GM13976 (cell line): ENCODE measurements around the gene CFAP54.

Source experiments
- DNase-seq: peaks from one replicate; pipeline ENCODE4 v3.0.0; 2012; ENCODE audit warnings: low spot score
- in situ Hi-C: fragments of 300-500 bp; cut with MboI; formaldehyde crosslinking; loops from one replicate; pipeline ENCODE4 v1.12.0; 2022; ENCODE audit warnings: low sequenced_read_pairs, mixed read lengths, inconsistent platforms; ENCODE audit not compliant: unreplicated experiment
- TF ChIP-seq, protein P1 (sequence below): IDR thresholded peaks from 2 replicates; pipeline ENCODE4 v1.5.1; 2012; ENCODE audit warnings: borderline replicate concordance, mild to moderate bottlenecking; ENCODE audit not compliant: insufficient read depth; ENCODE audit errors: extremely low read depth, missing control alignments, control extremely low read depth

The CFAP54 gene

DNA sequence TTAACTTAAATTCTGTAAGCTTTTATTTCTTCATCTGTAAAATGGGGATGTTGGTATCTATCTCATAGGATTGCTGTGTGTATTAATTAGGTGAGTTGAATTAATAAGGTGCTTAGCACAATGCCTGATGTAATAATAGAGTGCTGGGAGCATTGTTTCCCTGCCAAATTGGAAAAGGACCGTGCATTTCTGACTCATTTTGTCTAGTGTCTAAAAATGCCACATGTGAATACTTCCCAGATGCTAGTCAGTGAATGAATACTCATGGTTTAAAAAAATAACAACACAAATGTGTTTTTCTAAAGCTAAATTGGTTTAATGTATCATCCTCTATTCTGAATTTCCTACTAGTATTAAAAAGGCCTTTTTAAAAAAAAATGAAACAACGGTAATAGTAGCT, 372.3 kb downstream of the CFAP54 start:
- in situ Hi-C loops = no loop called here
- no peak for DNase-seq
- TF ChIP-seq, protein P1, sequence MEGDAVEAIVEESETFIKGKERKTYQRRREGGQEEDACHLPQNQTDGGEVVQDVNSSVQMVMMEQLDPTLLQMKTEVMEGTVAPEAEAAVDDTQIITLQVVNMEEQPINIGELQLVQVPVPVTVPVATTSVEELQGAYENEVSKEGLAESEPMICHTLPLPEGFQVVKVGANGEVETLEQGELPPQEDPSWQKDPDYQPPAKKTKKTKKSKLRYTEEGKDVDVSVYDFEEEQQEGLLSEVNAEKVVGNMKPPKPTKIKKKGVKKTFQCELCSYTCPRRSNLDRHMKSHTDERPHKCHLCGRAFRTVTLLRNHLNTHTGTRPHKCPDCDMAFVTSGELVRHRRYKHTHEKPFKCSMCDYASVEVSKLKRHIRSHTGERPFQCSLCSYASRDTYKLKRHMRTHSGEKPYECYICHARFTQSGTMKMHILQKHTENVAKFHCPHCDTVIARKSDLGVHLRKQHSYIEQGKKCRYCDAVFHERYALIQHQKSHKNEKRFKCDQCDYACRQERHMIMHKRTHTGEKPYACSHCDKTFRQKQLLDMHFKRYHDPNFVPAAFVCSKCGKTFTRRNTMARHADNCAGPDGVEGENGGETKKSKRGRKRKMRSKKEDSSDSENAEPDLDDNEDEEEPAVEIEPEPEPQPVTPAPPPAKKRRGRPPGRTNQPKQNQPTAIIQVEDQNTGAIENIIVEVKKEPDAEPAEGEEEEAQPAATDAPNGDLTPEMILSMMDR = no peak

DNA sequence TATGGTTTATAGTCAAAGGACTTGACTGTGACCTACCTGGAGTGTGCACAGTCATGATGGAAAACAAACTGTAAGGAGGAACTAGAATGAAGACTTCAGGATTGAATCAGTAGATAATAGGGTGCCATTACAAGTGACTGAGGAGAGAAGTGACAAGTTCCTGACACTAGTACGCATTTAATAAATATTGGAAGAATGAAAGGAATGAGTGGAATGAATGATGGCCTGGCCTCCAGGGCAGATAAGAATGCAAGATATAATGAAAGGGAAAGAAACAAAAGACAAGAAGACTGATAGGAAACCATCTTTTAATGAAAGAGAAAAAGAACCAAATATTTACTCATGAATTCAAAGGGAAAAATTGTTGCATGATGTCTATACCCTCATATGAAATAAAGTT, 372.9 kb downstream of the CFAP54 start:
- no peak for DNase-seq
- TF ChIP-seq, protein P1 = no peak
- in situ Hi-C loops = no loop called here

DNA sequence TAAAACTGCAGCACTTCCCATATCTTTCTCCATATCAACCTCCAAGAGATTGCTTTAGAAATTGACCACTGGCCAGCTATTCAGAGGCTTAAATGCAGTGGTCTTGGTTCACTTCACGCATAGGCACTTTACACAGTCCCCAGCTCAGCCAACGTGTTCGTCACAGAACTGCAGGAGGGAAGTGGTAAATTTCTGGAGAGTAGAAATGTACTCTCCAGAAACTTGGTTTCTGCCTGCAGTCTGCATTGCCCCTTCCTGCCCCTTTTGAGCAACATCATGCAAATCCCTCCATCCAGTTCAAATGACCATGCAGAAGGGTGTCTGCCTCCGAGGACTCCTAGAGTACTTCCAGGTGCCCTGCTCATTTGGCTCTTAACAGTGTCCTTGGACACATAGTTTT, 375.0 kb downstream of the CFAP54 start:
- in situ Hi-C loops = no loop called here
- TF ChIP-seq, protein P1 = no peak
- DNase-seq = no peak

DNA sequence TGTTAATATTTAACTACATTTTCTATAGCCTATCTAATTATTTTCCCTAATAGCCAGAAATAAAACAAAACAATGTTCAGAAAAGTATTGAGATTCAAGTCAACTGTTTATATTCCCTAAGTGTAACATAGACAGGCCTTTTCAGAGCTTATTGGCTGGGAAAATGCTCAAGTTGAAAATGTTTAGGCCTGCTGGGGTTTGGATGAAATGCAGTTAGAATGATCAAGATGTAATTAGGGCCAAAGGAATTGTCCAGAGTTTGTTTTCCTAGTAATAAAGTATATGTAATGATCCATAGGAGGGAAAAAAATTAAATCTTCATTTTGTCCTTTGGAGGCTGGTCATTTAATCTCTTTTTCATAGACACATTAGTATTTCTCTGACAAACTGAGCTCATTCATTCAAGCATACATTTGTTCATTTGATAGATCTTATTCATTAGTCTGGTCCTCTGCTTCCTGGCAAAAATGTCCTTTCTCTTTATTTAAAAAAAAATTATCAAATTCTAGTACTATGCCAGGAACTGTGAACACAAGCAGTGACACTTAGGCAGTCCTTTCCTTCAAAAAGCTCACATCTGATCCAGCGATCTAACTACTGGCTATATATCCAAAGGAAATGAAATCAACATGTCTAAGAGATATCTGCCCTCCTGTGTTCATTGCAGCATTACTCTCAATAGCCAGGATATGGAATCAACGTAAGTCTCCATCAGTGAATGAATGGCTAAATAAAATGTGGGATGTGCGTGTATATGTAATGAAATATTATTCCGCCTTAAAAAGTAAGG, 377.6 kb downstream of the CFAP54 start:
- in situ Hi-C loops = no loop called here

DNA sequence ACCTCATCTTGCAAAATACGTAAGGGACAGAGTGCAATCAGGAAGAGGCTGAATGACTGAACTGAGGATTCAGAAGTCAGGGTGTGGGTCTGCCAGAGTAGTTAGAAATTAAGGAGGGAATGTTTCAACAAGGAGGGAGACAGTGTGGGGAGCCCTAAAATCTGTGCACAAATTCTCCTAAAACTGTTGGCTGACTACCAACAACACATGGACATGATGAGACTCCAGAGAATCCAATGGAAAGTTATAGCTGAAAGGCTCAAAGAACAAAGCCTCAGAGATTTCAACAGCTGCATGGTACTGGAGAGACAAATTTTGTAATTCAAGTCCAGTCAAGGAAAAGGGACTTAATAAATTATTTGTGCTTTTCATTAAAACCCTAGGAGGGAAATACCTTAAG, 381.6 kb downstream of the CFAP54 start:
- in situ Hi-C loops = no loop called here
- TF ChIP-seq, protein P1 = no peak
- no peak for DNase-seq

More for the DNA sequence above, 377.6 kb downstream of the CFAP54 start:
- no peak for DNase-seq
- TF ChIP-seq, protein P1 = no peak

DNA sequence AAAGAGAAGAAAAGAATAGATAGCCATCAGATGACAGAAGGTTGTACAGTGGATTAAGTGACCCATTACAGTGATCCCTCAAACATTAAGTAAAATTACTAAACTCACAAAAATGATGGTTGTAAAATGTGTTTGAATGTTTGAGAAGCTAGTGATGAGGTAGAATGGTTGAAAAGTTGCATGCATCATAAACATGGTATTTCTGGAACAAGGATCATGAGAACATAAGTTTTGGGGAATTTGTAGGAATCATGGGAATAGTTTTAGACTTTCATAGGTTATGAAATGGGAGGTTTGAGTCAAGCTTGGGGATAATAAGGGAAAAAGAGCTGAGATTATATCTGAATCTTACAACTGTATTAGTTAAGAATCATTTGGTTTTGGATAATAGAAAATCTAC, 383.6 kb downstream of the CFAP54 start:
- no peak for DNase-seq
- TF ChIP-seq, protein P1 = no peak
- in situ Hi-C loops = no loop called here
